ENCODE data around the gene TTK.
"Not testable (repeated sequence)": the region's sequence is repeated elsewhere in the genome, so short reads cannot be mapped to it uniquely, and the experiment has no call there.

TTK gene

GRCh38 chr6:80020381-80021120 lies 16.1 kb downstream of the TTK start:
- DNase-seq (ENCODE audit: low read depth), result no peak
- H3K4me3 ChIP-seq (replicated peaks; ENCODE audit: low read depth, low read length), result no peak overlapping the region
- no peak for TF ChIP-seq CTCF (IDR thresholded peaks at IDR 0.05; ENCODE audit: low read length, missing control alignments)

GRCh38 chr6:80021131-80021530 lies 16.7 kb downstream of the TTK start:
- no peak for TF ChIP-seq CTCF (IDR thresholded peaks at IDR 0.05; ENCODE audit: low read length, missing control alignments)
- DNase-seq (ENCODE audit: low read depth), result no peak
- H3K4me3 ChIP-seq (replicated peaks; ENCODE audit: low read depth, low read length), result no peak overlapping the region

GRCh38 chr6:80021591-80021990 lies 17.1 kb downstream of the TTK start:
- no peak overlapping the region for H3K4me3 ChIP-seq (replicated peaks; ENCODE audit: low read depth, low read length)
- TF ChIP-seq CTCF (IDR thresholded peaks at IDR 0.05; ENCODE audit: low read length, missing control alignments), result no peak
- DNase-seq (ENCODE audit: low read depth), result no peak

- no peak overlapping the region for H3K4me3 ChIP-seq (replicated peaks; ENCODE audit: low read depth, low read length)
- no peak for TF ChIP-seq CTCF (IDR thresholded peaks at IDR 0.05; ENCODE audit: low read length, missing control alignments)
- DNase-seq (ENCODE audit: low read depth), result peak; percentile 82
These were observed 18.4 kb downstream of the TTK start for GRCh38 chr6:80022803-80023202.

- DNase-seq (ENCODE audit: low read depth), result no peak
- no peak overlapping the region for H3K4me3 ChIP-seq (replicated peaks; ENCODE audit: low read depth, low read length)
- no peak for TF ChIP-seq CTCF (IDR thresholded peaks at IDR 0.05; ENCODE audit: low read length, missing control alignments)
These were observed 24.1 kb downstream of the TTK start for GRCh38 chr6:80028589-80028988.

GRCh38 chr6:80029470-80029869 lies 25.0 kb downstream of the TTK start:
- TF ChIP-seq CTCF (IDR thresholded peaks at IDR 0.05; ENCODE audit: low read length, missing control alignments), result no peak
- no peak overlapping the region for H3K4me3 ChIP-seq (replicated peaks; ENCODE audit: low read depth, low read length)
- no peak for DNase-seq (ENCODE audit: low read depth)

GRCh38 chr6:80048220-80048619 lies 43.8 kb downstream of the TTK start:
- H3K4me3 ChIP-seq (replicated peaks; ENCODE audit: low read depth, low read length); DNase-seq (ENCODE audit: low read depth): not testable (repeated sequence)
